Chondrocyte (in vitro differentiated cells): ENCODE results near the gene PXN. TPM values are rescaled to one million over a fixed set of nuclear protein-coding genes. Genes with fewer than 3 reads are reported as not detected.

ENCODE experiments used
- DNase-seq: peaks from one replicate; pipeline ENCODE4 v3.0.0; 2021; ENCODE audit warnings: mixed read lengths, low spot score
- H3K27ac Mint-ChIP-seq: one replicate; pipeline ENCODE4 v1.8.0; 2021; ENCODE audit warnings: mild to moderate bottlenecking, moderate library complexity, mixed read lengths; ENCODE audit not compliant: unreplicated experiment
- H3K27me3 Mint-ChIP-seq: 2 replicates; pipeline ENCODE4 v1.8.0; 2021; ENCODE audit warnings: low read depth, mixed read lengths
- H3K36me3 Mint-ChIP-seq: 2 replicates; pipeline ENCODE4 v1.8.0; 2021; ENCODE audit warnings: low read depth, mixed read lengths
- H3K4me1 Mint-ChIP-seq: 2 replicates; pipeline ENCODE4 v1.8.0; 2021; ENCODE audit warnings: low read depth, mild to moderate bottlenecking, mixed read lengths
- H3K4me3 Mint-ChIP-seq: one replicate; pipeline ENCODE4 v1.8.0; 2021; ENCODE audit warnings: mild to moderate bottlenecking, moderate library complexity, mixed read lengths; ENCODE audit not compliant: unreplicated experiment
- H3K9me3 Mint-ChIP-seq: 2 replicates; pipeline ENCODE4 v1.8.0; 2021; ENCODE audit warnings: low read depth, mixed read lengths
- total RNA-seq: library from RNA; stranded (reverse); gene quantifications from 3 replicates; pipeline ENCODE4 v1.2.1, GENCODE V29; 2021
- TF ChIP-seq, protein P1 (sequence below): fragments of 200-600 bp; sonication (generic); IDR thresholded peaks from 2 replicates; pipeline ENCODE4 v1.5.0; 2021; ENCODE audit warnings: antibody characterized with exemption, mild to moderate bottlenecking, moderate library complexity

Gene PXN
- total RNA-seq, 1 donor from 2014 or later = 70.5 TPM

GRCh38 chr12:120292411-120292660, 26.8 kb upstream of the PXN start:
- Mint-ChIP-seq H3K27ac (no peak overlapping the region), H3K9me3 (no peaks in the 10 kb centered on the region), H3K27me3 (no peaks in the 10 kb centered on the region), H3K4me3 (no peak overlapping the region), H3K36me3 (no peaks in the 10 kb centered on the region), H3K4me1 (peaks cover 4% of the 10 kb centered on the region)
- TF ChIP-seq, protein P1, sequence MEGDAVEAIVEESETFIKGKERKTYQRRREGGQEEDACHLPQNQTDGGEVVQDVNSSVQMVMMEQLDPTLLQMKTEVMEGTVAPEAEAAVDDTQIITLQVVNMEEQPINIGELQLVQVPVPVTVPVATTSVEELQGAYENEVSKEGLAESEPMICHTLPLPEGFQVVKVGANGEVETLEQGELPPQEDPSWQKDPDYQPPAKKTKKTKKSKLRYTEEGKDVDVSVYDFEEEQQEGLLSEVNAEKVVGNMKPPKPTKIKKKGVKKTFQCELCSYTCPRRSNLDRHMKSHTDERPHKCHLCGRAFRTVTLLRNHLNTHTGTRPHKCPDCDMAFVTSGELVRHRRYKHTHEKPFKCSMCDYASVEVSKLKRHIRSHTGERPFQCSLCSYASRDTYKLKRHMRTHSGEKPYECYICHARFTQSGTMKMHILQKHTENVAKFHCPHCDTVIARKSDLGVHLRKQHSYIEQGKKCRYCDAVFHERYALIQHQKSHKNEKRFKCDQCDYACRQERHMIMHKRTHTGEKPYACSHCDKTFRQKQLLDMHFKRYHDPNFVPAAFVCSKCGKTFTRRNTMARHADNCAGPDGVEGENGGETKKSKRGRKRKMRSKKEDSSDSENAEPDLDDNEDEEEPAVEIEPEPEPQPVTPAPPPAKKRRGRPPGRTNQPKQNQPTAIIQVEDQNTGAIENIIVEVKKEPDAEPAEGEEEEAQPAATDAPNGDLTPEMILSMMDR = no peak
- DNase-seq = no peak

DNA sequence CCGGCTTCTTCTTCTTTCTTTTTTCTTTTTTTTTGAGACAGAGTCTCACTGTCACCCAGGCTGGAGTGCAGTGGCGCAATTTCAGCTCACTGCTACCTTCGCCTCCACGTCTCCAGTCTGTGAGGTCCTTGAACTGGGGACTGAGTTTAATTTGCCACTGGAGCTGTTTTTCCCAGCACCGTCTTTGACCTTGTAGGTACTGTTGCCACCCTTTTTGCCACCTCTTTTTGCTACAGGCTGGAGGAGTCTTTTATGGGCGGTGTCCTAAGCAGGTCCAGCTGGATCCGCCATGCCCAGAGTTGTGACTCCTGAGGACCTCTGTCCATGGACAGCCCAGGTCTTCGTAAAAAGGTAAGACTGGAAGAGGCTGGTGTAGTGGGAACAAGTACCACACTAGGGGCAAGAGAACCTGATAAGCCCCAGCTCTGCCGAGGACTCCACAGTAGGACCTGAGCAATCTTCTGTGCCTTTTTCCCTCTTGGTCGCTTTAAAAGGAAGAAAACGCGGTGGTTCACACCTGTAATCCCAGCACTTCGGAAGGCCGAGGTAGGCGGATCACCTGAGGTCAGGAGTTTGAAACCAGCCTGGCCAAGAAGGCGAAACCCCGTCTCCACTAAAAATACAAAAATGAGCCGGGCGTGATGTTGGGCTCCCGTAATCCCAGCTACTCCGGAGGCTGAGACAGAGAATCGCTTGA, 25.2 kb upstream of the PXN start:
- H3K4me3 Mint-ChIP-seq = peak overlapping the region; percentile 31
- H3K27ac Mint-ChIP-seq = no peak overlapping the region
- H3K9me3 Mint-ChIP-seq = no peaks in the 10 kb centered on the region
- peaks cover 16% of the 10 kb centered on the region for H3K4me1 Mint-ChIP-seq
- no peaks in the 10 kb centered on the region for H3K27me3 Mint-ChIP-seq
- DNase-seq = no peak
- TF ChIP-seq, protein P1 = no peak
- no peaks in the 10 kb centered on the region for H3K36me3 Mint-ChIP-seq

DNA sequence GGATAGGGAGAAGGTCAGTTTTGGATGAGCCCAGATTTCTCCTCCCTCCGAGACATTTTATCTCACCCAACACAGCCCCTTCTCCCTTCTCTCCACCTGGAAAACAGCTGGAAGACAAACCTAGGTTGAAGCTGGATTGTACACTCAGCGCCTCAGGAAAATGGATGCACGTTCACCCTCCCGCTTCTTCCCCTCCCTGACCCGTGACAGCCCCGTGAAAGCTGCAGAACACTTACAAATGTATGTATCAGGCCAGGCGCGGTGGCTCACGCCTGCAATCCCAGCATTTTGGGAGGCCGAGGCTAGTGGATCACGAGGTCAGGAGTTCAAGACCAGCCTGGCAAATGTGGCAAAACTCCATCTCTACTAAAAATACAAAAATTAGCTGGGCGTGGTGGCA, 22.0 kb upstream of the PXN start:
- no peak for DNase-seq
- H3K4me3 Mint-ChIP-seq = no peak overlapping the region
- peaks cover 19% of the 10 kb centered on the region for H3K4me1 Mint-ChIP-seq
- no peaks in the 10 kb centered on the region for H3K36me3 Mint-ChIP-seq
- no peaks in the 10 kb centered on the region for H3K9me3 Mint-ChIP-seq
- no peak overlapping the region for H3K27ac Mint-ChIP-seq
- no peaks in the 10 kb centered on the region for H3K27me3 Mint-ChIP-seq
- TF ChIP-seq, protein P1 = no peak

DNA sequence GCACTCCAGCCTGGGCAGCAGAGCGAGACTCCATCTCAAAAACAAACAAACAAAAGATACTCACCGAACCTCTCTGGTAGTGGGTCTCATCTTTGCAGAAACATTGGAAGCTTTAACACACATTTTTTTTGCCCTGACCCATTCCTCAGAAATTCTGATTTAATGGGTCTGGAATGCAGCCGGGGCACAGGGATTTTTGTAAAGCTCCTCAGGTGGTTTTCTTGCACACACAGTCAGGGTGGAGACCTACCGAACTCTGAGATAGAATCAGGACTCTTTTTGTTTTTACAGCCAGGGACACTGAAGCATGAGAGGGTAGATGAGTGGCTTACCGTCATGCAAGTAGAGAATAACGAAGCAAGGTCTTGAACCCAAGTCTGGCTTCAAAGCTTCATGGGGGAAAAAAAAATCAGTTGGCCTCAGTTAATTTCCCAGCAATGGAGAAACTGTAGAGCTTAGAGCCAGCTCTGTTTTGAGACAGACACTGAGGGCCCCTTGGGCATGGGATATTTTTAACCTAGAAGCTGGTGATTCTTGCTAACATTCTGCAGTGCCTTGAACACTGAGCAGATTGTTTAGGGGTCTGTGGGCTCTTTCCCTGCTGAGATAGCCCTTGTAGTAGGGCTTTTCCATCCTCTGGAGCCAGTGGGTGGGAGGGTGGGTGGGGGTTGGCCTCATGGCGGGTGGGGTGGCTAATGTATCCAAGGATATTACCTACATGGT, 21.4 kb upstream of the PXN start:
- Mint-ChIP-seq H3K9me3 (no peaks in the 10 kb centered on the region), H3K36me3 (no peaks in the 10 kb centered on the region), H3K4me3 (peak overlapping the region; percentile 5), H3K27me3 (no peaks in the 10 kb centered on the region), H3K4me1 (peaks cover 19% of the 10 kb centered on the region), H3K27ac (peak overlapping the region; percentile 72)
- DNase-seq = no peak
- TF ChIP-seq, protein P1 = no peak

DNA sequence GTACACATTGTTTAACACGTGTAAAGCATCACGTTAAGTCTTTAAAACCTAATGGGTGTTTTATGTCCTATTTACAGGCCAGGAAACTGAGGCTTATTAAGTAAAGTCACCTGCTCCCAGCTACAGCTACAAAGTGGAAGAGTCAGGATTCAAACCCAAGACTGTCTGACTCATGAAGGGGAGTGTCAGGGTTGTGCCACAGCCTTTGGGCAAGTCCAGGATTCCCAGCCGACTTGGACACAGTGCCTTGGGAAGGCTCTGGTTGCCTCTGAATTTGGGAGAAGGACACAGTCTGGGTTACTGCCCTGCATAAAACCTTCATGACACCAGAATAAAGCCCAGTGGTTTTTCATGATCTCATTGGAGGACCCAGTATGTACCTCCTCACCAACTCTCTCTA, 18.9 kb upstream of the PXN start:
- Mint-ChIP-seq H3K27me3 (no peaks in the 10 kb centered on the region), H3K9me3 (no peaks in the 10 kb centered on the region), H3K4me1 (peaks cover 19% of the 10 kb centered on the region), H3K27ac (no peak overlapping the region), H3K36me3 (no peaks in the 10 kb centered on the region), H3K4me3 (no peak overlapping the region)
- TF ChIP-seq, protein P1 = no peak
- DNase-seq = no peak
